Transverse colon (tissue), 4 donors: ENCODE measurements around the gene TMSB10. TPM values are rescaled to one million over a fixed set of nuclear protein-coding genes. Genes with fewer than 3 reads are reported as not detected.

Experiments
- DNase-seq: peaks from one replicate; pipeline ENCODE4 v3.0.0-alpha.2; 2019
- H3K27ac ChIP-seq, 4 donors: fragments of 200-600 bp; sonication (generic); 2 replicates each; pipeline ENCODE4 v1.5.1; 2016 to 2018; ENCODE audit warnings: inconsistent platforms in 4 of 4
- H3K27me3 ChIP-seq: fragments of 200-600 bp; sonication (generic); 2 replicates; pipeline ENCODE4 v1.5.1; 2017; ENCODE audit warnings: inconsistent platforms
- H3K36me3 ChIP-seq, 4 donors: fragments of 200-600 bp; sonication (generic); 2 replicates each; pipeline ENCODE4 v1.5.1; 2017 to 2019; ENCODE audit warnings: inconsistent platforms in 4 of 4
- H3K4me1 ChIP-seq, 4 donors: fragments of 200-600 bp; sonication (generic); 2 replicates each; pipeline ENCODE4 v1.5.1; 2017 to 2020; ENCODE audit warnings: inconsistent platforms in 4 of 4
- H3K4me3 ChIP-seq, 4 donors: fragments of 200-600 bp; sonication (generic); 1 replicate in 1 of 4; 2 replicates in 3 of 4; pipeline versions ENCODE4 v1.5.1 to v1.6.1; 2017 to 2019; ENCODE audit warnings: inconsistent platforms in 4 of 4
- H3K9me3 ChIP-seq, 2 donors: fragments of 200-600 bp; sonication (generic); 2 replicates each; pipeline ENCODE4 v1.5.1; 2017 to 2019; ENCODE audit warnings: inconsistent platforms in 2 of 2
- EP300 ChIP-seq: sonication (generic); formaldehyde crosslinking; IDR thresholded peaks from one replicate; pipeline ENCODE4 v1.6.1; 2017; ENCODE audit warnings: antibody characterized with exemption, low read depth
- POLR2A ChIP-seq: fragments of 450-650 bp; IDR thresholded peaks from one replicate; pipeline ENCODE4 v1.6.1; 2016; ENCODE audit warnings: antibody characterized with exemption, mild to moderate bottlenecking, moderate library complexity
- POLR2AphosphoS5 ChIP-seq, 3 donors: sonication (generic); formaldehyde crosslinking; IDR thresholded peaks; one replicate each; pipeline ENCODE4 v1.6.1; 2016; ENCODE audit warnings: antibody characterized with exemption in 3 of 3
- WGBS, 2 donors: methylation state at CpG; one replicate each; pipeline ENCODE4 v1.1.5; 2018; ENCODE audit warnings: low coverage in 1 of 2; 5-methylcytosine and 5-hydroxymethylcytosine counted together
- in situ Hi-C, 4 donors: fragments of 200-750 bp; cut with MboI; loops; one replicate each; pipeline versions ENCODE4 v1.15.0 to v1.15.1; 2017; ENCODE audit warnings: low sequenced_read_pairs in 3 of 4, low pct_ligation_motif_present in 1 of 4, low pct_unique_long_range_greater_than_20kb in 1 of 4
- intact Hi-C: fragments of 100-400 bp; cut with DNase I; formaldehyde crosslinking; loops from one replicate; pipeline ENCODE4 v1.15.1; 2023; ENCODE audit warnings: low total_unique reads
- total RNA-seq, 4 donors: library from RNA; depleted of rRNA; stranded (reverse); fragments of >200 nt; gene quantifications; one replicate each; pipeline ENCODE4 v1.1.0, GENCODE V29; 2016
- TF ChIP-seq, protein P1 (sequence below), 5 experiments: fragments of 200-600 bp in 3 of 5; fragments of 450-650 bp in 2 of 5; sonication (generic) in 3 of 5; IDR thresholded peaks; 1 replicate in 2 of 5; 2 replicates in 3 of 5; pipeline ENCODE4 v1.5.1; 2016 to 2017; ENCODE audit warnings: antibody characterized with exemption in 5 of 5, inconsistent platforms in 3 of 5, mild to moderate bottlenecking in 2 of 5, moderate library complexity in 1 of 5

TMSB10 gene
- total RNA-seq, 4 donors from 2014 or later: 1,619 to 4,787 (median 3,693) TPM

DNA sequence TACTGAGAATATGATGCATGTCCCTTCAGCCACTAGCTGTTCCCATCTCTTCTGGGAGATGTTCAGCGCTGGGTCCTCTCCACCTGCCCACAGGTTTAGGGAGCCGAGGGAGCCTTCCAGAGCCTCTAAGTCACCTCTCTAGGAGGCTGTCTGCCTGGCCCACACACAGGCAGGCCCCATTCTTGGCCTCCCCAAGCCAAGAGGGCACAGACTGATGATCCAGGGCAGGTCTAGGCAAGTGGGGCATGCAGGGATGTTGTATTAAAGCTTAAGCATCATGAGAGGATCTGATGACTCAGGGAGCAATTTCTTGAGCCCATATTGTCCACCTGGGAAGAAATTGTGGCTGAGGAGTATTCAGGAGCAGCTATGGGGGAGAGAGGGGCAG lies 19.9 kb downstream of the TMSB10 start:
- peak overlapping the region in 1 of 4 donors; percentile 46 for H3K4me3 ChIP-seq
- intact Hi-C loops: no loop called here
- no peaks in the 10 kb centered on the region for H3K27me3 ChIP-seq
- no peak for DNase-seq
- in situ Hi-C loops: loop anchor here in 1 of 4 donors (5.0 to 25.0 kb wide), 2 partner anchors 87 to 362 kb away; no protein-coding TSS in a partner anchor
- TF ChIP-seq EP300: no peak
- no peak for TF ChIP-seq POLR2AphosphoS5 (IDR thresholded peaks at IDR 0.05)
- TF ChIP-seq, protein P1, sequence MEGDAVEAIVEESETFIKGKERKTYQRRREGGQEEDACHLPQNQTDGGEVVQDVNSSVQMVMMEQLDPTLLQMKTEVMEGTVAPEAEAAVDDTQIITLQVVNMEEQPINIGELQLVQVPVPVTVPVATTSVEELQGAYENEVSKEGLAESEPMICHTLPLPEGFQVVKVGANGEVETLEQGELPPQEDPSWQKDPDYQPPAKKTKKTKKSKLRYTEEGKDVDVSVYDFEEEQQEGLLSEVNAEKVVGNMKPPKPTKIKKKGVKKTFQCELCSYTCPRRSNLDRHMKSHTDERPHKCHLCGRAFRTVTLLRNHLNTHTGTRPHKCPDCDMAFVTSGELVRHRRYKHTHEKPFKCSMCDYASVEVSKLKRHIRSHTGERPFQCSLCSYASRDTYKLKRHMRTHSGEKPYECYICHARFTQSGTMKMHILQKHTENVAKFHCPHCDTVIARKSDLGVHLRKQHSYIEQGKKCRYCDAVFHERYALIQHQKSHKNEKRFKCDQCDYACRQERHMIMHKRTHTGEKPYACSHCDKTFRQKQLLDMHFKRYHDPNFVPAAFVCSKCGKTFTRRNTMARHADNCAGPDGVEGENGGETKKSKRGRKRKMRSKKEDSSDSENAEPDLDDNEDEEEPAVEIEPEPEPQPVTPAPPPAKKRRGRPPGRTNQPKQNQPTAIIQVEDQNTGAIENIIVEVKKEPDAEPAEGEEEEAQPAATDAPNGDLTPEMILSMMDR (IDR thresholded peaks at IDR 0.05): no peak
- no peak for TF ChIP-seq POLR2A
- peak overlapping the region; percentile 36 to 71 (median 64) for H3K27ac ChIP-seq
- peaks cover 5 to 40% (median 22%) of the 10 kb centered on the region in 4 donors for H3K4me1 ChIP-seq
- no peaks in the 10 kb centered on the region for H3K9me3 ChIP-seq
- no peaks in the 10 kb centered on the region for H3K36me3 ChIP-seq
- 92% methylated on average over 2 of the region's 2 CpGs; no CpG with 5 or more reads in 1 of the 2 donors for WGBS, 2 donors

DNA sequence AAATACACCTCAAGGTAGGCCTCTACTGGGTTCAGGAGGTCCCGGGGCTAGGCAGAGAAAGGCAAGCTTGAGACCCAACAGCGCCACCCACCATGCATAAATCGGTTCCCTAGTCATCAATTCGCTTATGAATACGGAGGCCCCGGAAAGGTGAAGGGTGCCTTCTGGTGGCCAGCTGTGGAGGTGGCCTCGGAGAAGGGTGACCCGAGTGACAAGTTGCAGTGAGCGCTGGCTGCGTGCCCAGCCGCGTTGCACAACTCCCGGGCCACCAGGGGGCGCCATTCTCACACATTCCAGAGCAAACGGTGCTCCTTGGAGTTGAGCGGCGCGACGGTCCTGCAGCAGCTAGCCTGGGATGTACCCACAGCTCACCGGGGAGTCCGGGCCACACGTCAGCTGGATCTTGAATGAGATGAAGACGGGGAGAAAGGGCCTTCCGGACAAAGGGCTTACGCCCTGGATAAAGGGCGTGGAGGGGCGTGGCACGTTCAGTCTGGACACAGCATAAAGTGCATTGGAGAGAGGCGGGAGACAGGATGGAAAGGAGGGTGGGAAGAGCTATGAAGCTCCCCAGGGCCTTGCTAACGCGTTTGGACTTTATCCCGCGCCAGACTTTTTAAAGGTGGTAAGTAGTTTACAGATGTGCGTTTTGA lies 20.4 kb downstream of the TMSB10 start:
- no peaks in the 10 kb centered on the region for H3K36me3 ChIP-seq
- peak; percentile 99 for DNase-seq
- in situ Hi-C loops: loop anchor here in 1 of 4 donors (5.0 to 25.0 kb wide), 2 partner anchors 86 to 361 kb away; no protein-coding TSS in a partner anchor
- no peaks in the 10 kb centered on the region for H3K27me3 ChIP-seq
- no peaks in the 10 kb centered on the region for H3K9me3 ChIP-seq
- peak overlapping the region; percentile 36 to 73 (median 70) for H3K27ac ChIP-seq
- peak; percentile 65 to 87 (median 85) for TF ChIP-seq POLR2AphosphoS5 (IDR thresholded peaks at IDR 0.05)
- TF ChIP-seq EP300: no peak
- TF ChIP-seq, protein P1 (IDR thresholded peaks at IDR 0.05): peak; percentile 97 to 100 (median 99)
- TF ChIP-seq POLR2A: peak; percentile 20
- peak overlapping the region in 3 of 4 donors; percentile 14 to 46 (median 37) for H3K4me3 ChIP-seq
- WGBS, 2 donors: 3% methylated on average over 34 of the region's 34 CpGs; no CpG with 5 or more reads in 1 of the 2 donors
- intact Hi-C loops: loop anchor here (2.0 kb wide), 1 partner anchor 45 kb away; the partner anchor contains the start of gene TRABD2A
- H3K4me1 ChIP-seq: peaks cover 5 to 37% (median 20%) of the 10 kb centered on the region in 4 donors

DNA sequence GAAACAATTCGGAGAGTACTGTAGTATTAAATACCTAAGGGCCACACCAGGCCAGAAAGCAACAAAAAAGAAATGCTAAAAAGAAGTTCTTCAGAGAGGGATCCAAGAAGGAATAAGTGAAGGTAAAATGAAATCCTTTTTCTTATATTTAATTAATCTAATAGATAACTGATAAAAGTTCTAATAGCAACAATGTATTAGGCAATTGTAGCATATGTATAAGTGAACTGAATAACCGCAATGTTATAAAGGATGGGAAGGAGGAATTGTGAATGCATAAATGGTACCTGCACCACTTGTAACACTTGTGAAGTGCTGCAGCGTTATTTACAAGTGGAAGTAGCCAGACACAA lies 21.8 kb downstream of the TMSB10 start:
- in situ Hi-C loops: loop anchor here in 1 of 4 donors (5.0 to 25.0 kb wide), 2 partner anchors 85 to 360 kb away; no protein-coding TSS in a partner anchor
- H3K27me3 ChIP-seq: no peaks in the 10 kb centered on the region
- H3K9me3 ChIP-seq: no peaks in the 10 kb centered on the region
- WGBS, 2 donors: 42 to 52% methylated on average over 3 of the region's 3 CpGs
- no peak for DNase-seq
- peak overlapping the region in 1 of 4 donors; percentile 69 for H3K27ac ChIP-seq
- no peak overlapping the region for H3K4me3 ChIP-seq
- intact Hi-C loops: loop anchor here (2.0 kb wide), 1 partner anchor 46 kb away; the partner anchor contains the start of gene TRABD2A
- peaks cover 5 to 37% (median 20%) of the 10 kb centered on the region in 4 donors for H3K4me1 ChIP-seq
- TF ChIP-seq POLR2A (no peak), POLR2AphosphoS5 (IDR thresholded peaks at IDR 0.05) (no peak), EP300 (no peak)
- TF ChIP-seq, protein P1 (IDR thresholded peaks at IDR 0.05): no peak
- no peaks in the 10 kb centered on the region for H3K36me3 ChIP-seq

DNA sequence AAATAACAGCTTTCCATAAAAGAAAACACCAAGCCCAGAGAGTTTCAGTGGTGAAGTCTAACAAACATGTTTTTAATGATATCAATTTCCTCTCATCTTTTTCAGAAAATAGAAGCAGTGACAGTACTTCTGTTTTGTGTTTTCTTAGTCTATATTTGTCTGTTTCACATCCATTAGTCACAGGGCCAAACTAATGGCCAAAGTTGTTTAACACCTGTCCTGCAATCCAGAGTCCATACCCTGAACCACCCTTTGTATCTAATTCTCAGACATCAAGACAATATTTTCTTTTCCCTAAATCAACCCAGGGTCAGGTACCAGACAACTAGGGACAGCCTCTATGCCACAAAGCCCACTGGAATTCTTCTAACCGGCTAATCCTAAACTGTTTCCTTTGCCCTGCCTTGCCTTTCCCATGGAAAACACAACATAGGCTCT lies 25.9 kb downstream of the TMSB10 start:
- Histone ChIP-seq H3K4me1 (peaks cover 1 to 9% (median 6%) of the 10 kb centered on the region in 4 donors), H3K27me3 (no peaks in the 10 kb centered on the region), H3K4me3 (no peak overlapping the region), H3K36me3 (no peaks in the 10 kb centered on the region), H3K9me3 (no peaks in the 10 kb centered on the region), H3K27ac (no peak overlapping the region)
- no peak for TF ChIP-seq POLR2AphosphoS5 (IDR thresholded peaks at IDR 0.05)
- no peak for TF ChIP-seq EP300
- TF ChIP-seq POLR2A: no peak
- TF ChIP-seq, protein P1 (IDR thresholded peaks at IDR 0.05): no peak
- intact Hi-C loops: no loop called here
- 65 to 67% methylated on average over 1 of the region's 1 CpG for WGBS, 2 donors
- DNase-seq: no peak
- in situ Hi-C loops: loop anchor here in 1 of 4 donors (25.0 kb wide), 1 partner anchor 356 kb away; no protein-coding TSS in a partner anchor
